GM12873 (cell line): ENCODE measurements around the gene CSTPP1.

Experiments
- CTCF ChIP-seq: IDR thresholded peaks from 2 replicates; pipeline ENCODE4 v1.5.1; 2012; ENCODE audit warnings: low read depth, mild to moderate bottlenecking, moderate library complexity, low read length, control low read depth; ENCODE audit not compliant: insufficient read depth; ENCODE audit errors: missing control alignments

The CSTPP1 gene

DNA sequence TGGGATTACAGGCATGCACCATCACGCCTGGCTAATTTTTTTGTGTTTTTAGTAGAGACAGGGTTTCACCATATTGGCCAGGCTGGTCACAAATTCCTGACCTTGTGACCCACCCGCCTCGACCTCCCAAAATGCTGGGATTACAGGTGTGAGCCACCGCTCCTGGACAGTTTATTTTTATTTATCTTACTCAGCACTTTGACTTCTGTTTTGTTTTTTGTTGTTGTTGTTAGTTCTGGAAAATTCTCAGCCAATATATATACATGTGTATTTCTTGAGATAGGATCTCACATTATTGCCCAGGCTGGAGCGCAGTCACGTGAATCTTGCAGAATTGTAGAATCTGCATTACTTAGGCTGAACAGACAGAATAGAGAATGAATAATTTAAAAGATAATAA is 107.6 kb downstream of the CSTPP1 start:
- no peak for TF ChIP-seq CTCF

GRCh38 chr11:47047972-47048371 is 111.4 kb downstream of the CSTPP1 start:
- TF ChIP-seq CTCF: no peak

- TF ChIP-seq CTCF: no peak
Observed at GRCh38 chr11:47050284-47050683, 113.7 kb downstream of the CSTPP1 start.

GRCh38 chr11:47051217-47051616 is 114.7 kb downstream of the CSTPP1 start:
- TF ChIP-seq CTCF: no peak

- no peak for TF ChIP-seq CTCF
Observed at GRCh38 chr11:47052165-47052564, 115.6 kb downstream of the CSTPP1 start.

GRCh38 chr11:47052576-47052975 is 116.0 kb downstream of the CSTPP1 start:
- no peak for TF ChIP-seq CTCF

DNA sequence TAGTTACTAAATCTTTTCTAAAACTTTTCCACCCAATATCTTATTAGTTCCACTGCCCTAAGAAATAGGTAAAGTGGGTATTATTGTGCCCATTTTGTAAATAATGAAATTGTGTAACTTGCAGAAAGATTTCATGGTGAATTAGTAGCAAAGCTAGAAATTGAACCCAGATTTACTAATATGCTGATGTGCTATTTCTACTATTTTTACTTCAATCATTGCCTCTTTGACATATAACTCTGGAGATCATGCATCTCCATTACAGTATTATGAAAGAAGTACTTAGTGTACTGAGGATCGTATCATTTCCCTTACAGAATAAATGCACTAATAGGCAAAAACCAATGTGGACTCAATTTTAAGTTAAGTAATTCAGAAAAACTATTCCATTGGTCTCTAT is 119.0 kb downstream of the CSTPP1 start:
- no peak for TF ChIP-seq CTCF
